ENCODE data around the gene OPCML.

DNA sequence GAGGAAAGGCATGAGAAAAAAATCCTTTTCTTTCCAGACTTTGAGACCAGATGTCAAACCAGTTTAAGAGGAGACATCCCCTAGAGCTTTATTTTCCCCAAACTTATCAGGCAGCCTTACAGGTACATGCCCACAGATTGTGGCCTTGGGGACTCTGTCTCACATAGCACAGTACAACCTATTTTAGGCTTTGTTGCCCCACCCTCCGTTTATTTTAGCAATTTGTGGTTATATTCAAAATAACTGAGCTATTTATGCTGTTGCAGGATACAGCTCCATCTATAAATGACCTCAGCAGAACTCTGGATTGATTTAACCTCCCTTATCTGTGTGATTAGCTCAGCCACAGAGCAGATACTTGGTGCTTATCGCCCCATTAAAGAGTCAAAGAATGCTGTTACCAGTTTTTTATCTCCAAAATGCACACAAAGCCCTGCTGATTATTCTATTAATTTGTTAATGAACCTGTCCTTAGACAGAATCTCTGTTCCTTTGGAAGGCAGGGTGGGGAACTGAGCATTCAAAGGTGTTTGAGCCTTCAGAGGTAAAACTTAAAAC, 525.2 kb downstream of the OPCML start:
- TF ChIP-seq, protein P1, sequence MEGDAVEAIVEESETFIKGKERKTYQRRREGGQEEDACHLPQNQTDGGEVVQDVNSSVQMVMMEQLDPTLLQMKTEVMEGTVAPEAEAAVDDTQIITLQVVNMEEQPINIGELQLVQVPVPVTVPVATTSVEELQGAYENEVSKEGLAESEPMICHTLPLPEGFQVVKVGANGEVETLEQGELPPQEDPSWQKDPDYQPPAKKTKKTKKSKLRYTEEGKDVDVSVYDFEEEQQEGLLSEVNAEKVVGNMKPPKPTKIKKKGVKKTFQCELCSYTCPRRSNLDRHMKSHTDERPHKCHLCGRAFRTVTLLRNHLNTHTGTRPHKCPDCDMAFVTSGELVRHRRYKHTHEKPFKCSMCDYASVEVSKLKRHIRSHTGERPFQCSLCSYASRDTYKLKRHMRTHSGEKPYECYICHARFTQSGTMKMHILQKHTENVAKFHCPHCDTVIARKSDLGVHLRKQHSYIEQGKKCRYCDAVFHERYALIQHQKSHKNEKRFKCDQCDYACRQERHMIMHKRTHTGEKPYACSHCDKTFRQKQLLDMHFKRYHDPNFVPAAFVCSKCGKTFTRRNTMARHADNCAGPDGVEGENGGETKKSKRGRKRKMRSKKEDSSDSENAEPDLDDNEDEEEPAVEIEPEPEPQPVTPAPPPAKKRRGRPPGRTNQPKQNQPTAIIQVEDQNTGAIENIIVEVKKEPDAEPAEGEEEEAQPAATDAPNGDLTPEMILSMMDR (conservative IDR thresholded peaks at IDR 0.05; ENCODE audit: low read length) = no peak
- no peak for TF ChIP-seq EZH2phosphoT487 (IDR thresholded peaks at IDR 0.05; ENCODE audit: borderline replicate concordance)
